HepG2 (cell line): ENCODE measurements around the gene TCAP. TPM values are rescaled to one million over a fixed set of nuclear protein-coding genes. Genes with fewer than 3 reads are reported as not detected.

Experiments
- BRCA1 ChIP-seq: sonication (generic); formaldehyde crosslinking; IDR thresholded peaks from 2 replicates; pipeline ENCODE4 v1.4.0; 2020; ENCODE audit warnings: missing genetic modification reagents
- FOXM1 ChIP-seq: sonication (generic); formaldehyde crosslinking; IDR thresholded peaks from 2 replicates; pipeline ENCODE4 v1.5.0; 2020; ENCODE audit warnings: missing genetic modification reagents
- FOXO1 ChIP-seq: sonication (generic); formaldehyde crosslinking; IDR thresholded peaks from 2 replicates; pipeline ENCODE4 v1.4.0; 2020; ENCODE audit warnings: missing genetic modification reagents
- GABPB1 ChIP-seq: IDR thresholded peaks from 2 replicates; pipeline ENCODE4 v1.6.1; 2016; ENCODE audit warnings: mild to moderate bottlenecking, missing genetic modification reagents, moderate library complexity, missing compliant biosample characterization
- ZC3H13 ChIP-seq: sonication (generic); formaldehyde crosslinking; IDR thresholded peaks from 2 replicates; pipeline ENCODE4 v1.8.1; 2023; ENCODE audit warnings: mild to moderate bottlenecking, missing genetic modification reagents, moderate library complexity
- ZKSCAN5 ChIP-seq: sonication (generic); formaldehyde crosslinking; IDR thresholded peaks from 2 replicates; pipeline ENCODE4 v1.5.1; 2020; ENCODE audit warnings: mild to moderate bottlenecking, missing genetic modification reagents
- ZNF205 ChIP-seq: IDR thresholded peaks from 2 replicates; pipeline ENCODE4 v1.6.1; 2018; ENCODE audit warnings: missing biosample characterization, missing genetic modification reagents
- ZNF564 ChIP-seq: sonication (generic); formaldehyde crosslinking; IDR thresholded peaks from 2 replicates; pipeline ENCODE4 v1.8.1; 2023; ENCODE audit warnings: mild to moderate bottlenecking, missing genetic modification reagents
- ZNF572 ChIP-seq: sonication (generic); formaldehyde crosslinking; IDR thresholded peaks from 2 replicates; pipeline ENCODE4 v1.5.1; 2020; ENCODE audit warnings: mild to moderate bottlenecking, missing genetic modification reagents
- ZNF577 ChIP-seq: sonication (generic); formaldehyde crosslinking; IDR thresholded peaks from 2 replicates; pipeline ENCODE4 v1.4.0; 2020; ENCODE audit warnings: mild to moderate bottlenecking, low read depth, missing genetic modification reagents, borderline replicate concordance
- ZNF724P ChIP-seq: sonication (generic); formaldehyde crosslinking; IDR thresholded peaks from 2 replicates; pipeline ENCODE4 v1.8.0; 2022; ENCODE audit warnings: missing genetic modification reagents, borderline replicate concordance
- ZNF841 ChIP-seq: sonication (generic); formaldehyde crosslinking; IDR thresholded peaks from 2 replicates; pipeline ENCODE4 v1.8.1; 2023; ENCODE audit warnings: missing genetic modification reagents, borderline replicate concordance
- polyA plus RNA-seq, 8 experiments: library from polyadenylated mRNA; depleted of rRNA in 3 of 8; stranded (reverse) in 7 of 8; unstranded in 1 of 8; fragments of >200 nt; fragmentation: Illumina TruSeq in 4 of 8; extraction: Trizol in 4 of 8; gene quantifications; 2 replicates each; pipeline versions ENCODE4 v1.2.1 to v1.2.3, GENCODE V29; 2011 to 2016; ENCODE audit warnings: low read depth in 4 of 8, missing spikeins in 1 of 8, mixed read lengths in 1 of 8; ENCODE audit not compliant: insufficient read depth in 1 of 8
- total RNA-seq, 5 experiments: library from RNA; depleted of rRNA; stranded (reverse); fragments of >200 nt; fragmentation: Illumina TruSeq; extraction: Trizol; gene quantifications; 2 replicates each; pipeline ENCODE4 v1.2.3, GENCODE V29; 2016; ENCODE audit warnings: low read depth in 1 of 5
- TF ChIP-seq, protein P1 (sequence below), 2 experiments: sonication (generic) in 1 of 2; formaldehyde crosslinking in 1 of 2; IDR thresholded peaks; 2 replicates each; pipeline versions ENCODE4 v1.4.0 to v1.6.1; 2016 to 2020; ENCODE audit warnings: borderline replicate concordance in 1 of 2, low read depth in 1 of 2, mild to moderate bottlenecking in 1 of 2, missing genetic modification reagents in 1 of 2
- TF ChIP-seq, protein P2 (sequence below): IDR thresholded peaks from 2 replicates; pipeline ENCODE4 v1.6.1; 2016; ENCODE audit warnings: missing compliant biosample characterization, missing genetic modification reagents, borderline replicate concordance
- TF ChIP-seq, protein P3 (sequence below): sonication (generic); formaldehyde crosslinking; IDR thresholded peaks from 2 replicates; pipeline ENCODE4 v1.4.0; 2020; ENCODE audit warnings: mild to moderate bottlenecking, missing genetic modification reagents
- TF ChIP-seq, protein P4 (sequence below): sonication (generic); formaldehyde crosslinking; IDR thresholded peaks from 2 replicates; pipeline ENCODE4 v1.5.1; 2020; ENCODE audit warnings: missing genetic modification reagents, mild to moderate bottlenecking, borderline replicate concordance

TCAP gene
- total and polyA plus RNA-seq, 2 of the 13 experiments (the other 11 are each of a cell fraction or from before 2014, with no cell fraction given), result 0.24 to 0.65 TPM

DNA sequence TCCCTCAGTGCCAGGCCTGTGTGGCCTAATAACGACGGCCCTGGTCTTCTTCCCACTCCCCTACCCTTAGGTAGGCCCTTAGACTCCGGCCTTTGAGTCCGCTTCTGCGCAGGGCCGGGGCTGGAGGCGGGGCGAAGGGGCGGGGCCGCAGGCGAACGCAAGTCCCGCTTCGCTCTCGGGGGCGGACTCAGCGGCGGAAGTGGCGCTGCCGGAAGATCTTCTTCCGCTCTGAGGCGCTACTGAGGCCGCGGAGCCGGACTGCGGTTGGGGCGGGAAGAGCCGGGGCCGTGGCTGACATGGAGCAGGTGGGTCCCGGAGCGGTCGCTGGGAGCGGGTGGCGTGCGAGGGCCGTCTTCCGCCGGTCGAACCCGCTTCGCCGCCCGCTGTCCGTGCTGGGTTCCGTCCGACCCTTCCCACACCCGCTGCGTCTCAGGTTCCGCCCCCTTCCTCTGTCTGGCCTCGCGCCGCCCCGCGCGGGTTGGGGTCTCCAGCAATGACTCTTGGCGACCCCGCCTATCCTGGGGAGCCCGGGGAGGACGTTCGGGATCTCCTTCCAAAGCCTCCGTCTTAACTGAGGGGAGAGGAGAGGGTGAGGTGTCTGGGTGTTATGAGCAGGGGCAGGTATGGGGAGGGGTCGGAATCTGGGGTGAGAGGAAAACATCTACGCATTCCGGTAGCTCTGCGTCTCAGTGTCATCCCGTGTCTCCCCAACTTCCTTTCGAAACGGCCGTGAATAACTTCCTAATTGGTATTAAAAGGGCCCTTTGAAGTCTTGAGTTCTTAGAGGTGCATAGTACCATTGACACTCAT is 28.0 kb upstream of the TCAP start, which contains the start of gene STARD3 (continued):
- no peak for TF ChIP-seq ZC3H13 (CRISPR knock-in tag)
- peak; percentile 33; the same call in 1 of the 2 replicates for TF ChIP-seq BRCA1 (CRISPR knock-in tag)
- TF ChIP-seq ZNF205 (CRISPR knock-in tag), result no peak; the same call in 1 of the 2 replicates
- TF ChIP-seq ZKSCAN5, result no peak
- TF ChIP-seq, protein P1, sequence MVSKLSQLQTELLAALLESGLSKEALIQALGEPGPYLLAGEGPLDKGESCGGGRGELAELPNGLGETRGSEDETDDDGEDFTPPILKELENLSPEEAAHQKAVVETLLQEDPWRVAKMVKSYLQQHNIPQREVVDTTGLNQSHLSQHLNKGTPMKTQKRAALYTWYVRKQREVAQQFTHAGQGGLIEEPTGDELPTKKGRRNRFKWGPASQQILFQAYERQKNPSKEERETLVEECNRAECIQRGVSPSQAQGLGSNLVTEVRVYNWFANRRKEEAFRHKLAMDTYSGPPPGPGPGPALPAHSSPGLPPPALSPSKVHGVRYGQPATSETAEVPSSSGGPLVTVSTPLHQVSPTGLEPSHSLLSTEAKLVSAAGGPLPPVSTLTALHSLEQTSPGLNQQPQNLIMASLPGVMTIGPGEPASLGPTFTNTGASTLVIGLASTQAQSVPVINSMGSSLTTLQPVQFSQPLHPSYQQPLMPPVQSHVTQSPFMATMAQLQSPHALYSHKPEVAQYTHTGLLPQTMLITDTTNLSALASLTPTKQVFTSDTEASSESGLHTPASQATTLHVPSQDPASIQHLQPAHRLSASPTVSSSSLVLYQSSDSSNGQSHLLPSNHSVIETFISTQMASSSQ (IDR thresholded peaks at IDR 0.05; ENCODE audit: low read depth), result no peak
- TF ChIP-seq, protein P1 (CRISPR knock-in tag; IDR thresholded peaks at IDR 0.05; ENCODE audit: borderline replicate concordance), result peak; percentile 81
- TF ChIP-seq ZNF572 (CRISPR knock-in tag), result 0 out of 2 replicates have a peak, but pooled peaks have one; percentile 21
- TF ChIP-seq FOXO1 (CRISPR knock-in tag), result peak; percentile 63; the same call in 1 of the 2 replicates
- no peak for TF ChIP-seq ZNF841 (CRISPR knock-in tag)
- TF ChIP-seq ZNF577 (CRISPR knock-in tag), result no peak
- peak; percentile 96 for TF ChIP-seq GABPB1 (CRISPR knock-in tag)
- 0 out of 2 replicates have a peak, but pooled peaks have one; percentile 26 for TF ChIP-seq FOXM1 (CRISPR knock-in tag)
- TF ChIP-seq ZNF564, result peak; percentile 26; the same call in 1 of the 2 replicates
- TF ChIP-seq, protein P2, sequence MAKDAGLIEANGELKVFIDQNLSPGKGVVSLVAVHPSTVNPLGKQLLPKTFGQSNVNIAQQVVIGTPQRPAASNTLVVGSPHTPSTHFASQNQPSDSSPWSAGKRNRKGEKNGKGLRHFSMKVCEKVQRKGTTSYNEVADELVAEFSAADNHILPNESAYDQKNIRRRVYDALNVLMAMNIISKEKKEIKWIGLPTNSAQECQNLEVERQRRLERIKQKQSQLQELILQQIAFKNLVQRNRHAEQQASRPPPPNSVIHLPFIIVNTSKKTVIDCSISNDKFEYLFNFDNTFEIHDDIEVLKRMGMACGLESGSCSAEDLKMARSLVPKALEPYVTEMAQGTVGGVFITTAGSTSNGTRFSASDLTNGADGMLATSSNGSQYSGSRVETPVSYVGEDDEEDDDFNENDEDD (CRISPR knock-in tag), result no peak; the same call in 1 of the 2 replicates
- TF ChIP-seq, protein P3, sequence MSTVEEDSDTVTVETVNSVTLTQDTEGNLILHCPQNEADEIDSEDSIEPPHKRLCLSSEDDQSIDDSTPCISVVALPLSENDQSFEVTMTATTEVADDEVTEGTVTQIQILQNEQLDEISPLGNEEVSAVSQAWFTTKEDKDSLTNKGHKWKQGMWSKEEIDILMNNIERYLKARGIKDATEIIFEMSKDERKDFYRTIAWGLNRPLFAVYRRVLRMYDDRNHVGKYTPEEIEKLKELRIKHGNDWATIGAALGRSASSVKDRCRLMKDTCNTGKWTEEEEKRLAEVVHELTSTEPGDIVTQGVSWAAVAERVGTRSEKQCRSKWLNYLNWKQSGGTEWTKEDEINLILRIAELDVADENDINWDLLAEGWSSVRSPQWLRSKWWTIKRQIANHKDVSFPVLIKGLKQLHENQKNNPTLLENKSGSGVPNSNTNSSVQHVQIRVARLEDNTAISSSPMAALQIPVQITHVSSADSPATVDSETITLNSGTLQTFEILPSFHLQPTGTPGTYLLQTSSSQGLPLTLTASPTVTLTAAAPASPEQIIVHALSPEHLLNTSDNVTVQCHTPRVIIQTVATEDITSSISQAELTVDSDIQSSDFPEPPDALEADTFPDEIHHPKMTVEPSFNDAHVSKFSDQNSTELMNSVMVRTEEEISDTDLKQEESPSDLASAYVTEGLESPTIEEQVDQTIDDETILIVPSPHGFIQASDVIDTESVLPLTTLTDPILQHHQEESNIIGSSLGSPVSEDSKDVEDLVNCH (CRISPR knock-in tag), result 0 out of 2 replicates have a peak, but pooled peaks have one; percentile 30
- peak; percentile 46; the same call in 1 of the 2 replicates for TF ChIP-seq ZNF724P
- TF ChIP-seq, protein P4, sequence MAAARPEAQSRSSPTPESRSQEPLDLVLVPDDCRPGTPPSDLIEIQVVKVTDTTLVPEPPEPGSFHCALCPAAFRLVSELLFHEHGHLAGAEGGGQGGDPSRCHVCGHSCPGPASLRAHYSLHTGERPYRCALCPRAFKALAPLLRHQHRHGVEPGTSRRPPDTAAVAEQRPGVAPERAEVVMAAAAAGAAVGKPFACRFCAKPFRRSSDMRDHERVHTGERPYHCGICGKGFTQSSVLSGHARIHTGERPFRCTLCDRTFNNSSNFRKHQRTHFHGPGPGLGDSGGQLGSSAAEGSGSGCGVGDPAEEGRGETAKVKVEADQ (CRISPR knock-in tag), result no peak
